Neural progenitor cell (in vitro differentiated cells): Measurements from ENCODE around the gene JAKMIP2. TPM values are rescaled to one million over a fixed set of nuclear protein-coding genes. Genes with fewer than 3 reads are reported as not detected.

Source experiments
- DNase-seq: peaks from one replicate; pipeline ENCODE4 v3.0.0-alpha.2; 2016; ENCODE audit warnings: low spot score
- H2AFZ ChIP-seq: fragments of 200-600 bp; sonication (generic); replicated peaks from 2 replicates; pipeline ENCODE4 v1.6.1; 2016; ENCODE audit warnings: antibody characterized with exemption
- H3F3A ChIP-seq: fragments of 200-600 bp; sonication (generic); 2 replicates; pipeline ENCODE4 v1.6.1; 2016; ENCODE audit warnings: antibody characterized with exemption, low read depth
- H3K27ac ChIP-seq: fragments of 200-600 bp; sonication (generic); 2 replicates; pipeline ENCODE4 v1.5.1; 2016; ENCODE audit warnings: mild to moderate bottlenecking
- H3K27me3 ChIP-seq: fragments of 200-600 bp; sonication (generic); 2 replicates; pipeline ENCODE4 v1.6.1; 2016; ENCODE audit warnings: mild to moderate bottlenecking, moderate library complexity
- H3K36me3 ChIP-seq: fragments of 200-600 bp; sonication (generic); 2 replicates; pipeline ENCODE4 v1.5.1; 2016
- H3K4me1 ChIP-seq: fragments of 200-600 bp; sonication (generic); 2 replicates; pipeline ENCODE4 v1.6.1; 2016; ENCODE audit warnings: mixed run types
- H3K4me2 ChIP-seq: fragments of 200-600 bp; sonication (generic); 2 replicates; pipeline ENCODE4 v1.6.1; 2016
- H3K4me3 ChIP-seq: fragments of 200-600 bp; sonication (generic); 2 replicates; pipeline ENCODE4 v1.5.1; 2016
- H3K79me2 ChIP-seq: fragments of 200-600 bp; sonication (generic); 2 replicates; pipeline ENCODE4 v1.6.1; 2016; ENCODE audit warnings: low read depth
- H3K9ac ChIP-seq: fragments of 200-600 bp; sonication (generic); 2 replicates; pipeline ENCODE4 v1.6.1; 2016
- H3K9me3 ChIP-seq: fragments of 200-600 bp; sonication (generic); 2 replicates; pipeline ENCODE4 v1.5.1; 2016; ENCODE audit warnings: low read depth
- H4K20me1 ChIP-seq: fragments of 200-600 bp; sonication (generic); 2 replicates; pipeline ENCODE4 v1.6.1; 2016; ENCODE audit warnings: low read depth
- H3K27ac Mint-ChIP-seq: 3 replicates; pipeline ENCODE4 v1.8.0; 2021; ENCODE audit warnings: mixed read lengths
- H3K27me3 Mint-ChIP-seq: 2 replicates; pipeline ENCODE4 v1.8.0; 2022; ENCODE audit warnings: low read depth, mild to moderate bottlenecking, inconsistent platforms, moderate library complexity, mixed read lengths; ENCODE audit not compliant: insufficient read depth
- H3K36me3 Mint-ChIP-seq: 3 replicates; pipeline ENCODE4 v1.8.0; 2021; ENCODE audit warnings: mixed read lengths
- H3K4me1 Mint-ChIP-seq: 3 replicates; pipeline ENCODE4 v1.8.0; 2021; ENCODE audit warnings: mixed read lengths
- H3K4me3 Mint-ChIP-seq: 3 replicates; pipeline ENCODE4 v1.8.0; 2021; ENCODE audit warnings: mild to moderate bottlenecking, moderate library complexity, mixed read lengths
- H3K9me3 Mint-ChIP-seq: 3 replicates; pipeline ENCODE4 v1.8.0; 2020; ENCODE audit warnings: mixed read lengths
- CTCF ChIP-seq: fragments of 200-600 bp; sonication (generic); IDR thresholded peaks from 2 replicates; pipeline ENCODE4 v1.5.1; 2017; ENCODE audit warnings: antibody characterized with exemption, mild to moderate bottlenecking
- EZH2 ChIP-seq: fragments of 200-600 bp; sonication (generic); IDR thresholded peaks from 2 replicates; pipeline ENCODE4 v1.6.1; 2017; ENCODE audit warnings: antibody characterized with exemption, mild to moderate bottlenecking, moderate library complexity
- EZH2phosphoT487 ChIP-seq: fragments of 200-600 bp; sonication (generic); IDR thresholded peaks from 2 replicates; pipeline ENCODE4 v1.6.1; 2017; ENCODE audit warnings: antibody characterized with exemption
- total RNA-seq: library from RNA; depleted of rRNA; stranded (reverse); fragments of >200 nt; gene quantifications from 2 replicates; pipeline ENCODE4 v1.2.3, GENCODE V29; 2015; ENCODE audit warnings: low replicate concordance

The JAKMIP2 gene
- total RNA-seq, 1 donor from 2014 or later = 8.2 TPM

GRCh38 chr5:147544556-147544955 is 238.0 kb downstream of the JAKMIP2 start:
- H3K9me3 Mint-ChIP-seq = peaks cover 4% of the 10 kb centered on the region
- no peak overlapping the region for H3K4me2 ChIP-seq

GRCh38 chr5:147539053-147539452 is 243.5 kb downstream of the JAKMIP2 start:
- H3K9me3 ChIP-seq = no peaks in the 10 kb centered on the region
- H4K20me1 ChIP-seq = no peaks in the 10 kb centered on the region
- Mint-ChIP-seq H3K4me1 (peaks cover 12% of the 10 kb centered on the region), H3K9me3 (peaks cover 5% of the 10 kb centered on the region), H3K36me3 (no peaks in the 10 kb centered on the region), H3K4me3 (no peak overlapping the region), H3K27ac (no peak overlapping the region), H3K27me3 (no peaks in the 10 kb centered on the region)
- H3K36me3 ChIP-seq = no peaks in the 10 kb centered on the region
- no peak overlapping the region for H3K4me2 ChIP-seq
- H3K4me3 ChIP-seq = no peak overlapping the region
- H3K79me2 ChIP-seq = no peaks in the 10 kb centered on the region
- H3K9ac ChIP-seq = no peak overlapping the region
- TF ChIP-seq CTCF = no peak
- no peak for TF ChIP-seq EZH2phosphoT487
- no peak for TF ChIP-seq EZH2
- no peaks in the 10 kb centered on the region for H3K4me1 ChIP-seq
- H2AFZ ChIP-seq = no peak overlapping the region
- H3K27me3 ChIP-seq = no peaks in the 10 kb centered on the region
- H3K27ac ChIP-seq = no peak overlapping the region
- H3F3A ChIP-seq = no peaks in the 10 kb centered on the region
- no peak for DNase-seq

More at GRCh38 chr5:147544556-147544955, 238.0 kb downstream of the JAKMIP2 start:
- TF ChIP-seq CTCF (no peak), EZH2 (no peak), EZH2phosphoT487 (no peak)
- H3K4me1 Mint-ChIP-seq = peaks cover 2% of the 10 kb centered on the region
- no peaks in the 10 kb centered on the region for H3K79me2 ChIP-seq
- no peak overlapping the region for H3K27ac ChIP-seq
- H3K9ac ChIP-seq = no peak overlapping the region
- no peaks in the 10 kb centered on the region for H3K4me1 ChIP-seq
- H3K27me3 Mint-ChIP-seq = no peaks in the 10 kb centered on the region
- H3K27me3 ChIP-seq = no peaks in the 10 kb centered on the region
- H3K36me3 ChIP-seq = no peaks in the 10 kb centered on the region
- no peak overlapping the region for H3K4me3 ChIP-seq
- H3K4me3 Mint-ChIP-seq = no peak overlapping the region
- no peaks in the 10 kb centered on the region for H3K36me3 Mint-ChIP-seq
- no peaks in the 10 kb centered on the region for H4K20me1 ChIP-seq
- no peak overlapping the region for H3K27ac Mint-ChIP-seq
- H3K9me3 ChIP-seq = no peaks in the 10 kb centered on the region
- no peaks in the 10 kb centered on the region for H3F3A ChIP-seq
- no peak for DNase-seq
- H2AFZ ChIP-seq = peak overlapping the region; percentile 18

GRCh38 chr5:147538236-147538635 is 244.3 kb downstream of the JAKMIP2 start:
- Histone ChIP-seq H3K36me3 (no peaks in the 10 kb centered on the region), H3K79me2 (no peaks in the 10 kb centered on the region), H3K4me3 (no peak overlapping the region), H3K9ac (no peak overlapping the region), H3K27me3 (no peaks in the 10 kb centered on the region), H3K9me3 (no peaks in the 10 kb centered on the region), H3K4me2 (no peak overlapping the region), H4K20me1 (no peaks in the 10 kb centered on the region), H3K4me1 (no peaks in the 10 kb centered on the region), H3K27ac (no peak overlapping the region), H2AFZ (no peak overlapping the region), H3F3A (no peaks in the 10 kb centered on the region)
- no peak for DNase-seq
- TF ChIP-seq EZH2 (no peak), CTCF (no peak), EZH2phosphoT487 (no peak)
- H3K4me3 Mint-ChIP-seq = no peak overlapping the region
- H3K27me3 Mint-ChIP-seq = no peaks in the 10 kb centered on the region
- H3K4me1 Mint-ChIP-seq = peaks cover 12% of the 10 kb centered on the region
- peaks cover 5% of the 10 kb centered on the region for H3K9me3 Mint-ChIP-seq
- no peaks in the 10 kb centered on the region for H3K36me3 Mint-ChIP-seq
- no peak overlapping the region for H3K27ac Mint-ChIP-seq

Other genes starting within 250 kb of the JAKMIP2 start
- gene SPINK1, start 48.9 kb upstream of the JAKMIP2 start, total RNA-seq = not detected in 2 replicates
- not detected in 2 replicates for gene SCGB3A2, start 96.0 kb upstream of the JAKMIP2 start, total RNA-seq
- not detected in 2 replicates for gene C5orf46, start 123.8 kb upstream of the JAKMIP2 start, total RNA-seq